HepG2 (cell line): ENCODE results near the gene ACACB. TPM values are rescaled to one million over a fixed set of nuclear protein-coding genes. Genes with fewer than 3 reads are reported as not detected.
A peak's percentile ranks its signal among the peaks of the same experiment; 100 is the strongest.

Experiments
- ADNP ChIP-seq: sonication (generic); formaldehyde crosslinking; IDR thresholded peaks from 2 replicates; pipeline ENCODE4 v1.4.0; 2020; ENCODE audit warnings: missing genetic modification reagents
- CBX5 ChIP-seq: sonication (generic); formaldehyde crosslinking; IDR thresholded peaks from 2 replicates; pipeline ENCODE4 v1.4.0; 2020; ENCODE audit warnings: missing genetic modification reagents, borderline replicate concordance
- FOXC1 ChIP-seq: sonication (generic); formaldehyde crosslinking; IDR thresholded peaks from 2 replicates; pipeline ENCODE4 v1.8.0; 2022; ENCODE audit warnings: mild to moderate bottlenecking, missing genetic modification reagents, borderline replicate concordance
- FOXP1 ChIP-seq, 2 experiments: fragments of 450-650 bp in 1 of 2; IDR thresholded peaks; 2 replicates each; pipeline ENCODE4 v1.6.1; 2017 to 2018; ENCODE audit warnings: antibody characterized with exemption in 1 of 2
- KLF13 ChIP-seq: sonication (generic); formaldehyde crosslinking; IDR thresholded peaks from 2 replicates; pipeline ENCODE4 v1.4.0; 2020; ENCODE audit warnings: mild to moderate bottlenecking, missing genetic modification reagents
- PAX8 ChIP-seq: sonication (generic); formaldehyde crosslinking; IDR thresholded peaks from 2 replicates; pipeline ENCODE4 v1.8.0; 2022; ENCODE audit warnings: mild to moderate bottlenecking, missing genetic modification reagents, borderline replicate concordance
- SMAD1 ChIP-seq: sonication (generic); formaldehyde crosslinking; IDR thresholded peaks from 2 replicates; pipeline ENCODE4 v1.4.0; 2020; ENCODE audit warnings: missing genetic modification reagents, low read depth, mild to moderate bottlenecking, borderline replicate concordance
- SP5 ChIP-seq: IDR thresholded peaks from 2 replicates; pipeline ENCODE4 v1.6.1; 2016; ENCODE audit warnings: low read depth, borderline replicate concordance
- THYN1 ChIP-seq: sonication (generic); formaldehyde crosslinking; IDR thresholded peaks from 2 replicates; pipeline ENCODE4 v1.8.1; 2023; ENCODE audit warnings: low read depth, mild to moderate bottlenecking, moderate library complexity, missing genetic modification reagents, borderline replicate concordance
- ZBTB1 ChIP-seq: sonication (generic); formaldehyde crosslinking; IDR thresholded peaks from 2 replicates; pipeline ENCODE4 v1.4.0; 2020; ENCODE audit warnings: missing genetic modification reagents, borderline replicate concordance
- ZFP36 ChIP-seq: fragments of 150-350 bp; IDR thresholded peaks from 2 replicates; pipeline ENCODE4 v1.6.1; 2018; ENCODE audit warnings: borderline replicate concordance, low read length, low read depth; ENCODE audit not compliant: partially characterized antibody
- ZFP90 ChIP-seq: sonication (generic); formaldehyde crosslinking; IDR thresholded peaks from 2 replicates; pipeline ENCODE4 v1.8.0; 2022; ENCODE audit warnings: missing genetic modification reagents, mild to moderate bottlenecking, inconsistent platforms, borderline replicate concordance
- ZNF224 ChIP-seq: sonication (generic); formaldehyde crosslinking; IDR thresholded peaks from 2 replicates; pipeline ENCODE4 v1.5.0; 2020; ENCODE audit warnings: mild to moderate bottlenecking, missing genetic modification reagents
- ZNF274 ChIP-seq: sonication (generic); formaldehyde crosslinking; IDR thresholded peaks from 2 replicates; pipeline ENCODE4 v1.5.1; 2020; ENCODE audit warnings: mild to moderate bottlenecking, missing genetic modification reagents
- ZNF329 ChIP-seq: sonication (generic); formaldehyde crosslinking; IDR thresholded peaks from 2 replicates; pipeline ENCODE4 v1.9.0; 2021; ENCODE audit warnings: low read depth, mild to moderate bottlenecking, missing genetic modification reagents
- ZNF556 ChIP-seq: sonication (generic); formaldehyde crosslinking; IDR thresholded peaks from 2 replicates; pipeline ENCODE4 v1.4.0; 2020; ENCODE audit warnings: mild to moderate bottlenecking, missing genetic modification reagents, borderline replicate concordance
- ZNF780A ChIP-seq: sonication (generic); formaldehyde crosslinking; IDR thresholded peaks from 2 replicates; pipeline ENCODE4 v1.8.0; 2022; ENCODE audit warnings: mild to moderate bottlenecking, missing genetic modification reagents, moderate library complexity
- polyA plus RNA-seq, 8 experiments: library from polyadenylated mRNA; depleted of rRNA in 3 of 8; stranded (reverse) in 7 of 8; unstranded in 1 of 8; fragments of >200 nt; fragmentation: Illumina TruSeq in 4 of 8; extraction: Trizol in 4 of 8; gene quantifications; 2 replicates each; pipeline versions ENCODE4 v1.2.1 to v1.2.3, GENCODE V29; 2011 to 2016; ENCODE audit warnings: low read depth in 4 of 8, missing spikeins in 1 of 8, mixed read lengths in 1 of 8; ENCODE audit not compliant: insufficient read depth in 1 of 8
- total RNA-seq, 5 experiments: library from RNA; depleted of rRNA; stranded (reverse); fragments of >200 nt; fragmentation: Illumina TruSeq; extraction: Trizol; gene quantifications; 2 replicates each; pipeline ENCODE4 v1.2.3, GENCODE V29; 2016; ENCODE audit warnings: low read depth in 1 of 5
- TF ChIP-seq, protein P1 (sequence below): sonication (generic); formaldehyde crosslinking; conservative IDR thresholded peaks from 2 replicates; pipeline ENCODE4 v1.4.0; 2020; ENCODE audit warnings: missing genetic modification reagents
- TF ChIP-seq, protein P2 (sequence below): sonication (generic); formaldehyde crosslinking; IDR thresholded peaks from 2 replicates; pipeline ENCODE4 v1.5.0; 2020; ENCODE audit warnings: missing genetic modification reagents
- TF ChIP-seq, protein P3 (sequence below): sonication (generic); formaldehyde crosslinking; IDR thresholded peaks from 2 replicates; pipeline ENCODE4 v1.4.0; 2020; ENCODE audit warnings: missing genetic modification reagents
- TF ChIP-seq, protein P4 (sequence below): fragments of 450-650 bp; IDR thresholded peaks from 2 replicates; pipeline ENCODE4 v1.6.1; 2017
- TF ChIP-seq, protein P5 (sequence below): sonication (generic); formaldehyde crosslinking; IDR thresholded peaks from 2 replicates; pipeline ENCODE4 v1.9.0; 2021; ENCODE audit warnings: missing genetic modification reagents, mild to moderate bottlenecking, borderline replicate concordance

The ACACB gene
- total and polyA plus RNA-seq, 2 of the 13 experiments (the other 11 are each of a cell fraction or from before 2014, with no cell fraction given), result 6.2 to 8.6 TPM

DNA sequence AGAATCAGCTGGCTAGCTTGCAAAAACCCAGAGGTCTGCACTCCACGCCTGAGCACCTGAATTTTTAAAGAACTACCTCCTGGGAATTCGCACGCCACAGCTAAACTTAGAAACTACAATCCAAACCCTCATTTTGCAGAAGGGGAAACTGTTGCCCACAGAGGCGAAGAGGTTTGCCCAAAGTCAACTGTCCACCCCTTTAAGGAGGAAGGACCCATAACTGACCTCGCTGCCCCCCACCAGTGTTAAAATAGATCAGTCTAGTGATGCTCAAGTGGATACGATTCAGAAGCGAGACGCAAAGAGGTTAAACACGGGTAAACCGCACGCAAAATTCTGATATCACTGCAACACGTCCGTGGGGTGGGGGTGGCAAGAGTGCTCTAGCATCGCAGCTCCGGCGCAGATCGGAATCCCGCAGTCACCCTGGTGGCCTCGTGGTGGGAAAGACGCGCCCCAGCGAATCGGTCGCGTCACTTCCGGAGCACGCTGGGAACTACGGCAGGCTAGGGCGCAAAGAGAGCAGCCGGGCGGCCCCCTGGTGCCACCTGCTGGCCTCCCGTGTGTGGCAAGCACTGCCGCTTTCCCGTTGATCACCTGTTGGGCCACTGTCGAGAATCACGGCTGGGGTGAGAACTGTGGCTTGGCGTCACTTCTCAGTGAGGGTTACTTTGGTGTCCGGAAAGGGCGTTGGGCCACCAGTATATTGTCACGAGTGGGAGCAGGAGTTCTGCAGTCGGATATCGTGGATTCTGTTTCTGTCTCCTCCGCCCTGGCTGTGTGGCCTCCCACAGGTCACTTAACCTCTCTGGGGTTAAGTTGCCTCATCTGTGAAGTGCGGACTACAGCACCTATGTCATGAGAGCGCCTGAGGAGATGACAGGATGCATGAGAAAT, 23.1 kb upstream of the ACACB start, which contains the start of gene ALKBH2 (continued):
- TF ChIP-seq, protein P1, sequence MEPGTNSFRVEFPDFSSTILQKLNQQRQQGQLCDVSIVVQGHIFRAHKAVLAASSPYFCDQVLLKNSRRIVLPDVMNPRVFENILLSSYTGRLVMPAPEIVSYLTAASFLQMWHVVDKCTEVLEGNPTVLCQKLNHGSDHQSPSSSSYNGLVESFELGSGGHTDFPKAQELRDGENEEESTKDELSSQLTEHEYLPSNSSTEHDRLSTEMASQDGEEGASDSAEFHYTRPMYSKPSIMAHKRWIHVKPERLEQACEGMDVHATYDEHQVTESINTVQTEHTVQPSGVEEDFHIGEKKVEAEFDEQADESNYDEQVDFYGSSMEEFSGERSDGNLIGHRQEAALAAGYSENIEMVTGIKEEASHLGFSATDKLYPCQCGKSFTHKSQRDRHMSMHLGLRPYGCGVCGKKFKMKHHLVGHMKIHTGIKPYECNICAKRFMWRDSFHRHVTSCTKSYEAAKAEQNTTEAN (CRISPR knock-in tag), result peak; percentile 85; the same call in 1 of the 2 replicates
- TF ChIP-seq, protein P2, sequence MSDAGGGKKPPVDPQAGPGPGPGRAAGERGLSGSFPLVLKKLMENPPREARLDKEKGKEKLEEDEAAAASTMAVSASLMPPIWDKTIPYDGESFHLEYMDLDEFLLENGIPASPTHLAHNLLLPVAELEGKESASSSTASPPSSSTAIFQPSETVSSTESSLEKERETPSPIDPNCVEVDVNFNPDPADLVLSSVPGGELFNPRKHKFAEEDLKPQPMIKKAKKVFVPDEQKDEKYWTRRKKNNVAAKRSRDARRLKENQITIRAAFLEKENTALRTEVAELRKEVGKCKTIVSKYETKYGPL (CRISPR knock-in tag), result 0 out of 2 replicates have a peak, but pooled peaks have one; percentile 18
- no peak for TF ChIP-seq PAX8 (CRISPR knock-in tag)
- TF ChIP-seq CBX5, result peak; percentile 94; the same call in 1 of the 2 replicates
- TF ChIP-seq, protein P3, sequence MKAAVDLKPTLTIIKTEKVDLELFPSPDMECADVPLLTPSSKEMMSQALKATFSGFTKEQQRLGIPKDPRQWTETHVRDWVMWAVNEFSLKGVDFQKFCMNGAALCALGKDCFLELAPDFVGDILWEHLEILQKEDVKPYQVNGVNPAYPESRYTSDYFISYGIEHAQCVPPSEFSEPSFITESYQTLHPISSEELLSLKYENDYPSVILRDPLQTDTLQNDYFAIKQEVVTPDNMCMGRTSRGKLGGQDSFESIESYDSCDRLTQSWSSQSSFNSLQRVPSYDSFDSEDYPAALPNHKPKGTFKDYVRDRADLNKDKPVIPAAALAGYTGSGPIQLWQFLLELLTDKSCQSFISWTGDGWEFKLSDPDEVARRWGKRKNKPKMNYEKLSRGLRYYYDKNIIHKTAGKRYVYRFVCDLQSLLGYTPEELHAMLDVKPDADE (CRISPR knock-in tag), result peak; percentile 79; the same call in 1 of the 2 replicates
- TF ChIP-seq, protein P4, sequence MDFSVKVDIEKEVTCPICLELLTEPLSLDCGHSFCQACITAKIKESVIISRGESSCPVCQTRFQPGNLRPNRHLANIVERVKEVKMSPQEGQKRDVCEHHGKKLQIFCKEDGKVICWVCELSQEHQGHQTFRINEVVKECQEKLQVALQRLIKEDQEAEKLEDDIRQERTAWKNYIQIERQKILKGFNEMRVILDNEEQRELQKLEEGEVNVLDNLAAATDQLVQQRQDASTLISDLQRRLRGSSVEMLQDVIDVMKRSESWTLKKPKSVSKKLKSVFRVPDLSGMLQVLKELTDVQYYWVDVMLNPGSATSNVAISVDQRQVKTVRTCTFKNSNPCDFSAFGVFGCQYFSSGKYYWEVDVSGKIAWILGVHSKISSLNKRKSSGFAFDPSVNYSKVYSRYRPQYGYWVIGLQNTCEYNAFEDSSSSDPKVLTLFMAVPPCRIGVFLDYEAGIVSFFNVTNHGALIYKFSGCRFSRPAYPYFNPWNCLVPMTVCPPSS, result no peak
- no peak for TF ChIP-seq ZNF329 (CRISPR knock-in tag)
- TF ChIP-seq ZNF224 (CRISPR knock-in tag), result no peak
- TF ChIP-seq KLF13 (CRISPR knock-in tag), result peak; percentile 80; the same call in 1 of the 2 replicates
- no peak for TF ChIP-seq ADNP (CRISPR knock-in tag)
- TF ChIP-seq ZNF274, result peak; percentile 96
- TF ChIP-seq THYN1 (CRISPR knock-in tag), result peak; percentile 55; the same call in 1 of the 2 replicates
- TF ChIP-seq, protein P5, sequence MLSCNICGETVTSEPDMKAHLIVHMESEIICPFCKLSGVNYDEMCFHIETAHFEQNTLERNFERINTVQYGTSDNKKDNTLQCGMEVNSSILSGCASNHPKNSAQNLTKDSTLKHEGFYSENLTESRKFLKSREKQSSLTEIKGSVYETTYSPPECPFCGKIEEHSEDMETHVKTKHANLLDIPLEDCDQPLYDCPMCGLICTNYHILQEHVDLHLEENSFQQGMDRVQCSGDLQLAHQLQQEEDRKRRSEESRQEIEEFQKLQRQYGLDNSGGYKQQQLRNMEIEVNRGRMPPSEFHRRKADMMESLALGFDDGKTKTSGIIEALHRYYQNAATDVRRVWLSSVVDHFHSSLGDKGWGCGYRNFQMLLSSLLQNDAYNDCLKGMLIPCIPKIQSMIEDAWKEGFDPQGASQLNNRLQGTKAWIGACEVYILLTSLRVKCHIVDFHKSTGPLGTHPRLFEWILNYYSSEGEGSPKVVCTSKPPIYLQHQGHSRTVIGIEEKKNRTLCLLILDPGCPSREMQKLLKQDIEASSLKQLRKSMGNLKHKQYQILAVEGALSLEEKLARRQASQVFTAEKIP (CRISPR knock-in tag), result no peak
- peak; percentile 93; the same call in 1 of the 2 replicates for TF ChIP-seq SMAD1 (CRISPR knock-in tag)
- peak; percentile 48; the same call in 1 of the 2 replicates for TF ChIP-seq SP5 (CRISPR knock-in tag)
- TF ChIP-seq FOXC1, result peak; percentile 98
- peak; percentile 68; the same call in 1 of the 2 replicates for TF ChIP-seq ZNF556 (CRISPR knock-in tag)
- TF ChIP-seq ZNF780A (CRISPR knock-in tag), result peak; percentile 93
- TF ChIP-seq FOXP1 (IDR thresholded peaks at IDR 0.05), result no peak
- TF ChIP-seq FOXP1 (CRISPR knock-in tag; IDR thresholded peaks at IDR 0.05), result 0 out of 2 replicates have a peak, but pooled peaks have one; percentile 10
- no peak for TF ChIP-seq ZFP36
- TF ChIP-seq ZFP90 (CRISPR knock-in tag), result no peak; the same call in 1 of the 2 replicates
- TF ChIP-seq ZBTB1 (CRISPR knock-in tag), result no peak
